Measurements from ENCODE around the gene RFX2.

Gene RFX2

DNA sequence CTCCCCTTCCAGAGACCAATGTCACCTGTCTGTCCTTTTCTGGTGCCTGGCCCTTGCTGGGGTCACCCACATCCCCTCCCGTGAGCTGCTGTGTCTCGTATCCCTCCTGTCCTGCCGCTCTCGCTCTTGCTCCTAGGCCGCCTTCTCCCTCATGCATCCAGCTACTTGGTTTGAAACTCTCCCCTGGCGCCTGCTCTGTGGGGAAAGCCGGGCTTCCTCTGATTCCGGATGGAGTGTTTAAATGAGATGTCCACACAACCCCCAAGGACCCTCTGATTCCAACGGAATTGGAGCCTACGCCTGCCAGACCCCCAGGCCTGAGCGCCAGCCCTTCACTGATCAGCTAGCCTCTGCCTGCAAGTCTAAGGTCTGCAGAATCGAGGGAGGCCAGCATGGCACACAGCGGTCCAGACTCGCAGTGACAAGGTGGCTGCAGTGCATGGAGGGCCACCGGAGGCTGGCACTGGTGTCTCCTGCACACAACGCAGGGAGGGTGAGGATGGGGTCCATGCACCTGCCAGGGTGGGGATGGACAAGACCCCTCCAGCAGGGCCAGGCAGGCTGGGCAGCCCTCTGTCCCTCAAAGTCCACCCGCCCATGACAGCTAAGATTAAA, 47.2 kb downstream of the RFX2 start:
- H3K27ac ChIP-seq (ENCODE audit: low read depth, low read length): no peak overlapping the region

DNA sequence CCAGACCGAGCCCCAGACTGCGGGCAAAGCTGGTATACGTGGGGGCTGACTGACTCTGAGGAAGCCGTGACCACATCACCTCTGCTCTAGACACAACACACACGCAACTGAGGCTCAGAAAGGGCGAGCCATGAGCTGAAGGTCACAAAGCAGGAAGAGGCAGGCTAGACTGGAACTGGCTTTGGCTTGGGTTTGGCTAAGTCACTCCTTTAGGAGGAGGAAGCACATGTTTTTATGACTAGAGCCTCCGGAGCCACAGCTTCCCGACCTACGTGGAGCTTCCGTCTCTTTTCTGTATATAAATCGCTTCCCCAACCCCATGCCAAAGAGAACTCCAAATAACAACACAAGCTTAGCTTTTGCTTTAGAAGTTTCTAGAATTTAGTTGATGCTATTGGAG, 48.0 kb downstream of the RFX2 start:
- no peaks in the 10 kb centered on the region for H3K36me3 ChIP-seq (ENCODE audit: low read length)
- H3K9me3 ChIP-seq (ENCODE audit: insufficient read depth, low read length): no peaks in the 10 kb centered on the region
- H3K79me2 ChIP-seq (ENCODE audit: insufficient read depth, low read length): no peaks in the 10 kb centered on the region
- H3K27me3 ChIP-seq (ENCODE audit: low read length): no peaks in the 10 kb centered on the region
- no peak overlapping the region for H3K27ac ChIP-seq (ENCODE audit: low read depth, low read length)
- H3F3A ChIP-seq (ENCODE audit: insufficient read depth): no peaks in the 10 kb centered on the region
- H3K4me3 ChIP-seq (ENCODE audit: insufficient read depth, low read length, poor library complexity, severe bottlenecking): no peak overlapping the region
- H3K9me2 ChIP-seq (replicated peaks; ENCODE audit: insufficient read depth, low read length): no peaks in the 10 kb centered on the region
- no peak overlapping the region for H3K9ac ChIP-seq (ENCODE audit: low read length)
- TF ChIP-seq, protein P1, sequence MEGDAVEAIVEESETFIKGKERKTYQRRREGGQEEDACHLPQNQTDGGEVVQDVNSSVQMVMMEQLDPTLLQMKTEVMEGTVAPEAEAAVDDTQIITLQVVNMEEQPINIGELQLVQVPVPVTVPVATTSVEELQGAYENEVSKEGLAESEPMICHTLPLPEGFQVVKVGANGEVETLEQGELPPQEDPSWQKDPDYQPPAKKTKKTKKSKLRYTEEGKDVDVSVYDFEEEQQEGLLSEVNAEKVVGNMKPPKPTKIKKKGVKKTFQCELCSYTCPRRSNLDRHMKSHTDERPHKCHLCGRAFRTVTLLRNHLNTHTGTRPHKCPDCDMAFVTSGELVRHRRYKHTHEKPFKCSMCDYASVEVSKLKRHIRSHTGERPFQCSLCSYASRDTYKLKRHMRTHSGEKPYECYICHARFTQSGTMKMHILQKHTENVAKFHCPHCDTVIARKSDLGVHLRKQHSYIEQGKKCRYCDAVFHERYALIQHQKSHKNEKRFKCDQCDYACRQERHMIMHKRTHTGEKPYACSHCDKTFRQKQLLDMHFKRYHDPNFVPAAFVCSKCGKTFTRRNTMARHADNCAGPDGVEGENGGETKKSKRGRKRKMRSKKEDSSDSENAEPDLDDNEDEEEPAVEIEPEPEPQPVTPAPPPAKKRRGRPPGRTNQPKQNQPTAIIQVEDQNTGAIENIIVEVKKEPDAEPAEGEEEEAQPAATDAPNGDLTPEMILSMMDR (IDR thresholded peaks at IDR 0.05; ENCODE audit: insufficient read depth, low read length, poor library complexity, severe bottlenecking): no peak
- no peak for TF ChIP-seq EZH2phosphoT487 (conservative IDR thresholded peaks at IDR 0.05; ENCODE audit: low read length)
- H3K4me2 ChIP-seq (ENCODE audit: low read depth, low read length, poor library complexity, severe bottlenecking): no peak overlapping the region
- no peaks in the 10 kb centered on the region for H4K20me1 ChIP-seq (ENCODE audit: low read depth, low read length)
- H2AFZ ChIP-seq (ENCODE audit: low read depth, low read length, severe bottlenecking): no peak overlapping the region

More for the DNA sequence above, 47.2 kb downstream of the RFX2 start:
- Histone ChIP-seq H4K20me1 (ENCODE audit: low read depth, low read length) (no peaks in the 10 kb centered on the region), H2AFZ (ENCODE audit: low read depth, low read length, severe bottlenecking) (no peak overlapping the region), H3K36me3 (ENCODE audit: low read length) (no peaks in the 10 kb centered on the region), H3K4me2 (ENCODE audit: low read depth, low read length, poor library complexity, severe bottlenecking) (no peak overlapping the region), H3K79me2 (ENCODE audit: insufficient read depth, low read length) (no peaks in the 10 kb centered on the region), H3K4me3 (ENCODE audit: insufficient read depth, low read length, poor library complexity, severe bottlenecking) (no peak overlapping the region), H3F3A (ENCODE audit: insufficient read depth) (no peaks in the 10 kb centered on the region), H3K9me2 (replicated peaks; ENCODE audit: insufficient read depth, low read length) (no peaks in the 10 kb centered on the region), H3K9me3 (ENCODE audit: insufficient read depth, low read length) (no peaks in the 10 kb centered on the region), H3K27me3 (ENCODE audit: low read length) (no peaks in the 10 kb centered on the region), H3K9ac (ENCODE audit: low read length) (no peak overlapping the region)
- TF ChIP-seq EZH2phosphoT487 (conservative IDR thresholded peaks at IDR 0.05; ENCODE audit: low read length): no peak
- TF ChIP-seq, protein P1 (IDR thresholded peaks at IDR 0.05; ENCODE audit: insufficient read depth, low read length, poor library complexity, severe bottlenecking): no peak

DNA sequence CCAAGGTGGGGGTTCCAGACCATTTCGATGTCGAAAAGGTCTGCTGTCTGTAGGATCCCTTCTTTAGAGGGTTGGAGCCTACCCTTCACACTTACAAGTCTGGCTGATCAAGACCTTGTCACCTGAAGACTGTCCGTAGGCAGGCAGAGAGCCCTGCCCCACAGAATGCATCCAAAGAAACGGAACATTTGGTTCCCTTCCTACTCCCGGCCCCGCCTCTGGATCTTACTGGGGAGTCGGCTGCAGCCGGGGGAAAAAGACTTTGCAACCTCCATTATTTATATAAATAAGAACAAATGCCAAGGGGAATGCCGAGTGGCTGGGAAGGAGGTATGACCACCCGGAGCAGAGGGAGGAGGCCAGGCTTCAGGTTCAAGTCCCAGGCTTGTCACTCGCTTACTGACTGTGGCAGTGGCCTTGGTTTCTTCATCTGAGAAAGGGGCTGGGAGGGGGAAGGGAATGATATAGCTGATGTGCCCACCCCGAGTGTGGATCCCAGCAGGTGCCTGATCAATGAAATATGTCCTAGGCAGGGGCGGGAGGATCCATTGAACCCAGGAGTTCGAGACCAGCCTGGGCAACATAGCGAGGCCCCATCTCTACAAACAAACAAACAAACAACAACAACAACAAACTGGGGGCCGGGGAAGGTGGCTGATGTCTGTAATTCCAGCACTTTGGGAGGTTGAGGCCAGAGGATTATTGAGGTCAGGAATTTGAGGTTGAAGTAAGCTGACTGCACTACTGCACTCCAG, 48.7 kb downstream of the RFX2 start:
- H3K4me2 ChIP-seq (ENCODE audit: low read depth, low read length, poor library complexity, severe bottlenecking): no peak overlapping the region
- H3K9ac ChIP-seq (ENCODE audit: low read length): no peak overlapping the region
- TF ChIP-seq, protein P1 (IDR thresholded peaks at IDR 0.05; ENCODE audit: insufficient read depth, low read length, poor library complexity, severe bottlenecking): no peak
- no peak for TF ChIP-seq EZH2phosphoT487 (conservative IDR thresholded peaks at IDR 0.05; ENCODE audit: low read length)
- H2AFZ ChIP-seq (ENCODE audit: low read depth, low read length, severe bottlenecking): no peak overlapping the region
- H4K20me1 ChIP-seq (ENCODE audit: low read depth, low read length): no peaks in the 10 kb centered on the region
- H3K4me3 ChIP-seq (ENCODE audit: insufficient read depth, low read length, poor library complexity, severe bottlenecking): no peak overlapping the region
- no peaks in the 10 kb centered on the region for H3F3A ChIP-seq (ENCODE audit: insufficient read depth)
- no peak overlapping the region for H3K27ac ChIP-seq (ENCODE audit: low read depth, low read length)
- H3K27me3 ChIP-seq (ENCODE audit: low read length): no peaks in the 10 kb centered on the region
- no peaks in the 10 kb centered on the region for H3K9me2 ChIP-seq (replicated peaks; ENCODE audit: insufficient read depth, low read length)
- no peaks in the 10 kb centered on the region for H3K36me3 ChIP-seq (ENCODE audit: low read length)
- H3K9me3 ChIP-seq (ENCODE audit: insufficient read depth, low read length): no peaks in the 10 kb centered on the region
- no peaks in the 10 kb centered on the region for H3K79me2 ChIP-seq (ENCODE audit: insufficient read depth, low read length)
